ENCODE results near the gene MIF4GD. TPM values are rescaled to one million over a fixed set of nuclear protein-coding genes. Genes with fewer than 3 reads are reported as not detected.

Gene MIF4GD
- total and polyA plus RNA-seq, 10 of the 15 experiments (the other 5 are each of a cell fraction or from before 2014, with no cell fraction given): 22.8 to 96.2 (median 60.1) TPM

GRCh38 chr17:75252039-75252816, 18.8 kb downstream of the MIF4GD start:
- peaks cover 25% of the 10 kb centered on the region for H3K4me1 ChIP-seq (ENCODE audit: control insufficient read depth, insufficient read depth, low read length)
- ChIA-PET CTCF (interaction anchor here (0.6 to 3.3 kb wide), 4 partner anchors 9 to 169 kb away, joined by 3 to 24 read pairs (median 6); partner anchors contain the start of genes GGA3, MIF4GD and MRPS7), SMC1A (ENCODE audit: uncharacterized antibody, unreplicated experiment) (interaction anchor here (0.6 to 3.9 kb wide), 3 partner anchors 9 to 120 kb away, joined by 3 to 62 read pairs (median 9); partner anchors contain the start of genes GGA3, MIF4GD and MRPS7), RAD21 (ENCODE audit: unreplicated experiment) (interaction anchor here (0.7 to 1.0 kb wide), 4 partner anchors 8 to 154 kb away, joined by 3 to 6 read pairs (median 3); no protein-coding TSS in a partner anchor), POLR2A (interaction anchor here (0.6 to 6.6 kb wide), 5 partner anchors 9 to 514 kb away, joined by 3 to 81 read pairs (median 5); partner anchors contain the start of genes GGA3, MIF4GD and MRPS7)
- H3K4me3 ChIP-seq: no peak overlapping the region
- peaks cover 38% of the 10 kb centered on the region for H3K79me2 ChIP-seq (ENCODE audit: control insufficient read depth, insufficient read depth, low read length)
- 47% methylated on average over 8 of the region's 8 CpGs for WGBS (ENCODE audit: insufficient coverage, insufficient replicate concordance, low lambda C conversion rate, missing lambda C conversion rate)
- no peak overlapping the region for H3K9ac ChIP-seq (ENCODE audit: control insufficient read depth, insufficient read depth, low read length)
- no peak for TF ChIP-seq WRNIP1 (IDR thresholded peaks at IDR 0.05; ENCODE audit: borderline replicate concordance, low read depth, low read length)
- TF ChIP-seq POLR2A (IDR thresholded peaks at IDR 0.05; ENCODE audit: low read depth, low read length): no peak
- no peak for TF ChIP-seq HDGF (IDR thresholded peaks at IDR 0.05)
- TF ChIP-seq CHD1 (IDR thresholded peaks at IDR 0.05; ENCODE audit: low read depth, low read length): no peak
- no peak for TF ChIP-seq IRF4 (IDR thresholded peaks at IDR 0.05; ENCODE audit: low read depth, low read length)
- no peak for TF ChIP-seq MEF2B (IDR thresholded peaks at IDR 0.05; ENCODE audit: partially characterized antibody, poor library complexity, severe bottlenecking)
- no peak for TF ChIP-seq CREM (IDR thresholded peaks at IDR 0.05; ENCODE audit: low read depth)
- H2AFZ ChIP-seq (ENCODE audit: control insufficient read depth, low read depth, low read length): no peak overlapping the region
- FAIRE-seq: no peak
- H4K20me1 ChIP-seq (ENCODE audit: control insufficient read depth, insufficient read depth): no peaks in the 10 kb centered on the region
- peak overlapping the region; percentile 22 for H3K27ac ChIP-seq (ENCODE audit: control insufficient read depth, insufficient read depth)
- intact Hi-C loops (cut with micrococcal nuclease; ENCODE audit: unreplicated experiment) (no loop called here), in situ Hi-C loops (cut with MboI) (no loop called here)
- peaks cover 0 to 2% of the 10 kb centered on the region in 2 experiments; a peak in 1 of 4 replicates for H3K36me3 ChIP-seq (ENCODE audit: control insufficient read depth in 2 of 2, insufficient read depth in 2 of 2, low read length in 1 of 2)
- BruUV-seq (replicated peaks): no TSS peak
- no peaks in the 10 kb centered on the region for H3K9me3 ChIP-seq (replicated peaks; ENCODE audit: control insufficient read depth, insufficient read depth, low read length)
- DNase-seq (ENCODE audit: low read depth, low spot score): no peak
- ATAC-seq: no peak
- peak overlapping the region; percentile 83; the same call in 1 of the 2 replicates for H3K4me2 ChIP-seq (ENCODE audit: control insufficient read depth, insufficient read depth)
- no peaks in the 10 kb centered on the region for H3K27me3 ChIP-seq (replicated peaks in 1 of 2; ENCODE audit: control insufficient read depth in 2 of 2, insufficient read depth in 2 of 2, low read length in 1 of 2)
